ENCODE data around the gene GALNT16.

DNA sequence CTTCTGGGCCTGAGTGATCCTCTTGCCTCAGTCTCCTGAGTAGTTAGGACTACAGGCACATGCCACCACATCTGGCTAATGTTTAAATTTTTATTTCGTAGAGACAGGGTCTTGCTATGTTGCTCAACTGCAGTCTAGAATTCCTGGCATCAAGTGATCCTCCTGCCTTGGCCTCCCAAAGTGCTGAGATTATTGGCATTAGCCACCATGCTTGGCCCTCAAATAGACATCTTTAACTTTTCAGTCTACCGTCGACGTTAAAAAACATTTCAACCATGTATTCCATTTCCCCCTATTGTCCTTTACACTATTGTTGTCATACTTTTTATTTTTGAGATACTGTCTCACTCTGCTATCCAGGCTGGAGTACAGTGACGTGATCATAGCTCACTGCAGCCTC is 115.8 kb downstream of the GALNT16 start:
- TF ChIP-seq, protein P1, sequence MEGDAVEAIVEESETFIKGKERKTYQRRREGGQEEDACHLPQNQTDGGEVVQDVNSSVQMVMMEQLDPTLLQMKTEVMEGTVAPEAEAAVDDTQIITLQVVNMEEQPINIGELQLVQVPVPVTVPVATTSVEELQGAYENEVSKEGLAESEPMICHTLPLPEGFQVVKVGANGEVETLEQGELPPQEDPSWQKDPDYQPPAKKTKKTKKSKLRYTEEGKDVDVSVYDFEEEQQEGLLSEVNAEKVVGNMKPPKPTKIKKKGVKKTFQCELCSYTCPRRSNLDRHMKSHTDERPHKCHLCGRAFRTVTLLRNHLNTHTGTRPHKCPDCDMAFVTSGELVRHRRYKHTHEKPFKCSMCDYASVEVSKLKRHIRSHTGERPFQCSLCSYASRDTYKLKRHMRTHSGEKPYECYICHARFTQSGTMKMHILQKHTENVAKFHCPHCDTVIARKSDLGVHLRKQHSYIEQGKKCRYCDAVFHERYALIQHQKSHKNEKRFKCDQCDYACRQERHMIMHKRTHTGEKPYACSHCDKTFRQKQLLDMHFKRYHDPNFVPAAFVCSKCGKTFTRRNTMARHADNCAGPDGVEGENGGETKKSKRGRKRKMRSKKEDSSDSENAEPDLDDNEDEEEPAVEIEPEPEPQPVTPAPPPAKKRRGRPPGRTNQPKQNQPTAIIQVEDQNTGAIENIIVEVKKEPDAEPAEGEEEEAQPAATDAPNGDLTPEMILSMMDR (conservative IDR thresholded peaks at IDR 0.05; ENCODE audit: low read length): no peak
- TF ChIP-seq EZH2phosphoT487 (IDR thresholded peaks at IDR 0.05; ENCODE audit: borderline replicate concordance): no peak

Data from Loucy (cell line).